Measurements from ENCODE around the gene THEM4.

- TF ChIP-seq CTCF (conservative IDR thresholded peaks at IDR 0.05; ENCODE audit: low read length) (no peak), EZH2phosphoT487 (IDR thresholded peaks at IDR 0.05; ENCODE audit: borderline replicate concordance, low read depth, low read length) (no peak)
These were observed 44.9 kb downstream of the THEM4 start for GRCh38 chr1:151864411-151864810.
